BLaER1 (cell line): ENCODE data around the gene PCDHGA6.
"Not testable (repeated sequence)": the region's sequence is repeated elsewhere in the genome, so short reads cannot be mapped to it uniquely, and the experiment has no call there.

Source experiments
- H3K27ac ChIP-seq: shearing (Covaris generic); formaldehyde crosslinking; 2 replicates; pipeline ENCODE4 v1.8.1; 2022
- H3K27me3 ChIP-seq: shearing (Covaris generic); formaldehyde crosslinking; 2 replicates; pipeline ENCODE4 v1.8.1; 2022
- H3K36me3 ChIP-seq: shearing (Covaris generic); formaldehyde crosslinking; 2 replicates; pipeline ENCODE4 v1.8.1; 2022
- H3K4me1 ChIP-seq: shearing (Covaris generic); formaldehyde crosslinking; 2 replicates; pipeline ENCODE4 v1.8.1; 2022
- H3K4me2 ChIP-seq: shearing (Covaris generic); formaldehyde crosslinking; 2 replicates; pipeline ENCODE4 v1.8.1; 2022
- H3K4me3 ChIP-seq: shearing (Covaris generic); formaldehyde crosslinking; 2 replicates; pipeline ENCODE4 v1.8.1; 2022
- H3K9ac ChIP-seq: shearing (Covaris generic); formaldehyde crosslinking; 2 replicates; pipeline ENCODE4 v1.8.1; 2022
- H3K9me3 ChIP-seq: shearing (Covaris generic); formaldehyde crosslinking; 2 replicates; pipeline ENCODE4 v1.8.1; 2022
- H4K20me1 ChIP-seq: shearing (Covaris generic); formaldehyde crosslinking; 2 replicates; pipeline ENCODE4 v1.8.1; 2022
- Cebpa-rat ChIP-seq: shearing (Covaris generic); IDR thresholded peaks from 2 replicates; pipeline ENCODE4 v1.8.1; 2022

PCDHGA6 gene

DNA sequence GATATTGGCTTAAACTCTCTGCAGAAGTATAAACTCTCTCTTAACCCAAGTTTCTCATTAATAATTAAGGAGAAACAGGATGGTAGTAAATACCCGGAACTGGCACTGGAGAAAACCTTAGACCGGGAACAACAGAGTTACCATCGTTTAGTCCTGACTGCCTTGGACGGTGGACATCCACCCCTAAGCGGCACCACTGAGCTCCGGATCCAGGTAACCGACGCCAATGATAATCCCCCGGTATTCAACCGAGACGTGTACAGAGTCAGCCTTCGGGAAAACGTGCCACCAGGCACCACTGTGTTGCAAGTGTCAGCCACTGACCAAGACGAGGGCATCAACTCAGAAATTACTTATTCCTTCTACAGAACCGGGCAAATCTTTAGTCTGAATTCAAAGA, 24.9 kb downstream of the PCDHGA6 start:
- Histone ChIP-seq H3K4me2 (no peak overlapping the region), H3K27me3 (no peaks in the 10 kb centered on the region), H3K4me1 (no peaks in the 10 kb centered on the region), H3K4me3 (no peak overlapping the region), H3K9ac (no peak overlapping the region), H3K9me3 (peaks cover 58% of the 10 kb centered on the region), H4K20me1 (no peaks in the 10 kb centered on the region), H3K36me3 (no peaks in the 10 kb centered on the region), H3K27ac (no peak overlapping the region)
- no peak for TF ChIP-seq Cebpa-rat

- no peaks in the 10 kb centered on the region for H3K36me3 ChIP-seq
- no peaks in the 10 kb centered on the region for H4K20me1 ChIP-seq
- H3K27me3 ChIP-seq, result no peaks in the 10 kb centered on the region
- H3K9ac ChIP-seq, result no peak overlapping the region
- no peak overlapping the region for H3K4me3 ChIP-seq
- no peak overlapping the region for H3K27ac ChIP-seq
- H3K4me2 ChIP-seq, result no peak overlapping the region
- TF ChIP-seq Cebpa-rat, result no peak
- peaks cover 47% of the 10 kb centered on the region for H3K9me3 ChIP-seq
- H3K4me1 ChIP-seq, result no peaks in the 10 kb centered on the region
Measured at GRCh38 chr5:141399555-141400258, 26.0 kb downstream of the PCDHGA6 start.

GRCh38 chr5:141402553-141403243, 29.0 kb downstream of the PCDHGA6 start, which contains the start of gene PCDHGA9:
Gene PCDHGA9 (plus strand): TSS chr5:141402778. CDS start chr5:141402953, 175 bp downstream.
- no peak for TF ChIP-seq Cebpa-rat
- Histone ChIP-seq H3K27me3 (no peaks in the 10 kb centered on the region), H3K9ac (no peak within 1 kb of the TSS), H3K27ac (no peak within 1 kb of the TSS), H3K4me3 (no peak within 1 kb of the TSS), H3K36me3 (no peaks in the 10 kb centered on the region), H3K4me2 (no peak within 1 kb of the TSS), H4K20me1 (no peaks in the 10 kb centered on the region), H3K4me1 (no peaks in the 10 kb centered on the region), H3K9me3 (peaks cover 44% of the 10 kb centered on the region)

DNA sequence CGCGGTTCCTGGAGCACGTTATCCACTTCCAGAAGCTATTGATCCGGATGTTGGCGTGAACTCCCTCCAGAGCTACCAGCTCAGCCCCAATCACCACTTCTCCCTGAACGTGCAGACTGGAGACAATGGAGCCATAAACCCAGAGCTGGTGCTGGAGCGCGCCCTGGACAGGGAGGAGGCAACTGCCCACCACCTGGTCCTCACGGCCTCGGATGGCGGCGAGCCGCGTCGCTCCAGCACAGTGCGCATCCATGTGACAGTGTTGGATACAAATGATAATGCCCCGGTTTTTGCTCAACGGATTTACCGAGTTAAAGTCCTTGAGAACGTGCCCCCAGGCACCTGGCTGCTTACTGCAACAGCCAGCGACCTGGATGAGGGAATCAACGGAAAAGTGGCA, 29.7 kb downstream of the PCDHGA6 start:
- no peaks in the 10 kb centered on the region for H3K36me3 ChIP-seq
- H3K9me3 ChIP-seq, result peaks cover 48% of the 10 kb centered on the region
- no peaks in the 10 kb centered on the region for H4K20me1 ChIP-seq
- TF ChIP-seq Cebpa-rat, result no peak
- H3K27me3 ChIP-seq, result no peaks in the 10 kb centered on the region
- H3K4me3 ChIP-seq, result no peak overlapping the region
- H3K9ac ChIP-seq, result no peak overlapping the region
- H3K4me2 ChIP-seq, result no peak overlapping the region
- no peaks in the 10 kb centered on the region for H3K4me1 ChIP-seq
- no peak overlapping the region for H3K27ac ChIP-seq

GRCh38 chr5:141407790-141408505, 34.3 kb downstream of the PCDHGA6 start, which contains the start of gene PCDHGB6:
Gene PCDHGB6 (plus strand): TSS chr5:141408021. CDS start chr5:141408203, 182 bp downstream.
- not testable (repeated sequence) for H3K4me3 ChIP-seq, H3K27me3 ChIP-seq, H4K20me1 ChIP-seq, H3K4me1 ChIP-seq, H3K27ac ChIP-seq, H3K9ac ChIP-seq, H3K36me3 ChIP-seq, H3K4me2 ChIP-seq
- H3K9me3 ChIP-seq, result peaks cover 40% of the 10 kb centered on the region

GRCh38 chr5:141409598-141410306, 36.1 kb downstream of the PCDHGA6 start:
- peaks cover 36% of the 10 kb centered on the region for H3K9me3 ChIP-seq
- TF ChIP-seq Cebpa-rat, result no peak
- H3K36me3 ChIP-seq, result no peaks in the 10 kb centered on the region
- no peak overlapping the region for H3K9ac ChIP-seq
- H3K27me3 ChIP-seq, result peaks cover 18% of the 10 kb centered on the region
- H3K4me2 ChIP-seq, result no peak overlapping the region
- no peak overlapping the region for H3K27ac ChIP-seq
- no peak overlapping the region for H3K4me3 ChIP-seq
- H3K4me1 ChIP-seq, result peaks cover 6% of the 10 kb centered on the region; the same call in 1 of the 2 replicates
- no peaks in the 10 kb centered on the region for H4K20me1 ChIP-seq

DNA sequence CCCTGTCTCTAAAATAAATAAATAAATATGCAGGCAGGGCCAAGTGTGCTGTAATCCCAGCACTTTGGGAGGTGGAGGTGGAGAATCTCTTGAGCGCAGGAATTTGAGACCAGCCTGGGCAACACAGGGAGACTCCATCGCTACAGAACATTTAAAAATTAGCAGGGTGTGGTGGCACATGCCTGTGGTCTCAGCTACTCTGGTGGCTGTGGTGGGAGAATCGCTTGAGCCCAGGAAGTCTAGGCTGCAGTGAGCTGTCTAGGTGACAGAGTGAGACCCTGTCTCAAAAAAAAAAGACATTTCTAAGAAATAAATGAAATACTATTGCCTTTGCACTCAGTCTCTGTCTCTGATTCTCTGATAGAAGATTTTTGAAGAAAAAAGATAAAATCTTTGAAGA, 37.9 kb downstream of the PCDHGA6 start:
- H3K4me2 ChIP-seq, result no peak overlapping the region
- H4K20me1 ChIP-seq, result no peaks in the 10 kb centered on the region
- H3K27me3 ChIP-seq, result peaks cover 22% of the 10 kb centered on the region
- no peak for TF ChIP-seq Cebpa-rat
- H3K9ac ChIP-seq, result no peak overlapping the region
- no peak overlapping the region for H3K4me3 ChIP-seq
- H3K4me1 ChIP-seq, result peaks cover 19% of the 10 kb centered on the region
- H3K9me3 ChIP-seq, result peaks cover 40% of the 10 kb centered on the region
- no peaks in the 10 kb centered on the region for H3K36me3 ChIP-seq
- no peak overlapping the region for H3K27ac ChIP-seq

GRCh38 chr5:141412854-141413539, 39.3 kb downstream of the PCDHGA6 start, which contains the start of gene PCDHGA10:
Gene PCDHGA10 (plus strand): TSS chr5:141412987. CDS start chr5:141413176, 189 bp downstream.
- no peaks in the 10 kb centered on the region for H4K20me1 ChIP-seq
- H3K9me3 ChIP-seq, result peaks cover 41% of the 10 kb centered on the region
- H3K4me3 ChIP-seq, result peak within 1 kb of the TSS; percentile 66

More at GRCh38 chr5:141412854-141413539, 39.3 kb downstream of the PCDHGA6 start, which contains the start of gene PCDHGA10:
- H3K4me1 ChIP-seq, result peaks cover 19% of the 10 kb centered on the region
- peak within 1 kb of the TSS; percentile 75 for H3K9ac ChIP-seq
- TF ChIP-seq Cebpa-rat, result no peak
- H3K36me3 ChIP-seq, result no peaks in the 10 kb centered on the region
- peaks cover 22% of the 10 kb centered on the region for H3K27me3 ChIP-seq
- H3K27ac ChIP-seq, result no peak within 1 kb of the TSS
- H3K4me2 ChIP-seq, result peak within 1 kb of the TSS; percentile 74
